NCI-H82 treated with DMSO at 0.1 percent for 48 hours (cell line): Measurements from ENCODE around the gene SLC1A7.

Experiments used
- DNase-seq: peaks from one replicate; lab custom pipeline; 2025; ENCODE audit not compliant: unreplicated experiment; lab: John Stamatoyannopoulos, UW

SLC1A7 gene

DNA sequence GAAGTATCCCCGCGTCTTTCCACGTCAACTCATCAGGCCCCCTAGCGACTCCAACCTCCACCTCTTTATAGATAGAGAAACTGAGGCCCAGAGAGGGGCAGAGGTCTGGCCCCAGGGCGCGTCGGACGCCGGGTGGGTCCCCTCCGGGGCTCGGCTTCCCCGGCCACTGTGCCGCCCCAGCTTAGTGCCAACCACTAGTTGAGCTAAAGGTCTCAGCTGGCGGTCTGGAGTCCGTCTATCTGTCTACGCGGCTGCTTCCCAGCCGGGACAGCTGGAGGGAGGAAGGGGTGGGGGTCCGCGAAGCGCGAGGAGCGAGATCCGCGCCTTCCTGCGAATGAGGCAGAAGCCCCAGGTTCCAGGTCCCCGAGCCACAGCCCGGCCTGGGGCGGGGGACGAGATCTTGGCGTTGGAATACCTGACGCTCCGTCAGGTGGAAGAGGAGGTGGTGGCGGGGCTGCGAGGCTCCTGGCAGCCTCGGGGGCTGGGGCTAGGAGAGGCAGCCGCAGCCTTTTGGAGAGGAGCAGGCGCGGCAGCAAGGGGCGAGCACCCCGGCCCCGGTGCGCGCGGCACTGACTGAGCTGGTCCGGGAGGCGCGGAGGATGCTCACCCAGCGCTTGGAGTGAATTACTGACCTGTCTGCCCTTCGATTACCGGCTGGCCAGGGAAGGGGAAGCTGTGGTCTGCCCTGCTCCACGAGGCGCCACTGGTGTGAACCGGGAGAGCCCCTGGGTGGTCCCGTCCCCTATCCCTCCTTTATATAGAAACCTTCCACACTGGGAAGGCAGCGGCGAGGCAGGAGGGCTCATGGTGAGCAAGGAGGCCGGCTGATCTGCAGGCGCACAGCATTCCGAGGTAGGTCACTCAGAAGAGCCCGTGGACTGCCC is 79.5 kb downstream of the SLC1A7 start:
- no peak for DNase-seq

DNA sequence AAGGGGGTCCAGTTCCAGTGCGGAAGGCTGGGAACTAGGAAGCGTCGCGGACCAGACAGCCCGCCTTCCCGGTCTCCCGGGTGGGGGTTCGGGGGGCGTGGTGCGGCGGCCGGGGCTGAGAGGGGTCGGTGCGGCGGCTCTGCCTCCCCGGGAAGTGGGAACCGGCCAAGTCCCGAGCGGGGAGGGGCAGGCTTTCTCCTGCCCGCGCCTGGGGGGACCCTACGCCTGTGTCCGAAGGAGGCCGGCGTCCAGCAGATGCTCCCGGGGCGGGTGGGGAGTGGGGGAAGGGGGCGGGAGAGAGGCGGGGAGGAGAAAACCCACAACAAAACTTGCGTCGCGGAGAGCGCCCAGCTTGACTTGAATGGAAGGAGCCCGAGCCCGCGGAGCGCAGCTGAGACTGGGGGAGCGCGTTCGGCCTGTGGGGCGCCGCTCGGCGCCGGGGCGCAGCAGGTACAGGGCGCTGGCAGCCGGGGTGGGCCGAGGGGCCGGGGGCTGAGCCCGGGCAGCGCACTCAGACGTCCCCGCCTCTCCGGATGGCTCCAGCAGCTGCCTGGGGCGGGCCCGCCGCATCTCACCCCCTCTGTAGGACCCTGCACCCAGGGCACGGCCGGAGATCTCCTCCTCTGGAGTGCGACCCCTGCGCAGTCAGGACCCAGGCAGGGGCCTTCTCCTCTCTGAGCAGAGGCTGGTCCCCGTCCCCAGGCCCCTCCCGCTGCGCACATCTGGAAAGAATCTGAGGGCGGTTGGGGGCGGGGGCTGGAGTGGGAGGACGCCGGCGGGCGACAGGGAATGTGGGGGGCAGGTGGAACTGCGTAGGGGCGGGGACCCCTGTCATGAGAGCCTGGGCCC is 80.4 kb downstream of the SLC1A7 start, which contains the start of gene PODN:
Gene PODN, plus strand, starts transcription at position 355 of the 849 bp plus-strand sequence. CDS start 7,643 bp downstream, outside the sequence.
- no peak for DNase-seq

DNA sequence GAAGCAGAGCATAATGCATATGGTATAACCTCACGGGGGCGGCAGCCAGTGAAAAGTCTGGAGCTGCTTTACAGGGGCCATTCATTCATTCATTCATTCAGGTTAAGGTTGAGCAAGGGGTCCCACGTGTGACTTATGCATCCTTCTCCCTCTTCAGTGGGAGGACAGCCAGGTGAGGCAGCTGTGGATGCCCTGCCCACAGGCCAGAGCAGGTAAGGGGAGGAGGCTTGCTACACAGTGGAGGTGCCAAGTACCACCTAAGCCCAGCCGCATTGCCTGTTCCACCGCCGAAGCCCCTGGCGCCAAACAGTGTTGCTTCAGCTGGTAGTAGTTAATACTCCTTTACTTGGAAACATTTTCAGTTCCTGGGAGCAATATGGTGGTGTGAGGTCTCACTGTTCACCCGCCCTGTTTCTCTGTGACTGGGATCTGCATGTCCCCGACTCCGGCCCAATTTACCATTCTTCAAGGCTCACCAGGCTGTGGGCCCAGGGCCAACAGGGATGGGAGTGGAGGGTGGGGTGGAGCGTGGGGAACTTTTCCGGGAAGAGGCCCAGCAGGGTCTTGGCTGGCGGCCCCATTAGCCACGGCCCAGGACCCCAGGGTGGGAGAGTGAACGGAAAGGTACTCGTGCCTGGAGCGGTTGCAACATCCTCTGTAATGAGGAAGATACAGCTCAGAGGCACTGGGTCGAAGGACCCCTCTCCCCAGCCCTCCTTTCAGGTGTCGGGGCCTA is 81.1 kb downstream of the SLC1A7 start:
- no peak for DNase-seq

DNA sequence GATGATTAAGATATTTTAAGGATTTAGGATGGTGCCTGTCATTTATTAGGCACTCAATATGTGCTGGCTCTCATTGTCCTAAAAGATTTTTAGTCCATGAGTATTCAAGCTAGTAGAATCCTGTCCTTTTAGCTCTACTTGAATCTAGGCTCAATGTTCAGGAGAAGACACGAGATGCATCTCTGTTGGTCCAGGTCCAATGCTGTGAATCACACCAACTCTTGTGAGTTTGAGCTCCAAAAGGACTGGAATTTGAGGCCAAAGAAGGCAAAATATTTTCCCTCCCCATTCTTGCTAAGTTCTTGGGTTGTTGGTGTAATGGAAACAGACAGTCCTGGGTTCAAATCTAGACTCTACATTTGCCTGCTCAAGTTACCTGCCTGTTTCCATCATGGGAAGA is 81.9 kb downstream of the SLC1A7 start:
- no peak for DNase-seq

DNA sequence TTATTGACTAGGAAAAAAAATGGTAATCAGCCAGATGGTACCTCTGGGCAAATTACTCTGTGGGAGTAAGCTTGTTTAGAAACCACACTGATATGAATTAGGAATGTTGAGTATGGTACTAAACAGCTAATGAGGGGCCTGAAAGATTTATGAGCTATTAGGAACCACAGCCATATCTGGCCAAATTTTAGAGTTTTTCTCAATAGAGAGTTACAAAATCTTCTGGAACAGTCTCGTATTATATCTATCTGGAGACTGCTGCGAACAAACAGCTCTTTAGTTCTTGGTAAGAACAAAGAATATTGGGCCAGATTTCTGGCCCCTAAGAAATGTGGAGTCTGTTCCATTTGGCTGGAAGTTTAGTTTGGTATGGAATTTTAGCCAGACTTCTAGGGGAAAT is 85.3 kb downstream of the SLC1A7 start:
- peak; percentile 32 for DNase-seq

DNA sequence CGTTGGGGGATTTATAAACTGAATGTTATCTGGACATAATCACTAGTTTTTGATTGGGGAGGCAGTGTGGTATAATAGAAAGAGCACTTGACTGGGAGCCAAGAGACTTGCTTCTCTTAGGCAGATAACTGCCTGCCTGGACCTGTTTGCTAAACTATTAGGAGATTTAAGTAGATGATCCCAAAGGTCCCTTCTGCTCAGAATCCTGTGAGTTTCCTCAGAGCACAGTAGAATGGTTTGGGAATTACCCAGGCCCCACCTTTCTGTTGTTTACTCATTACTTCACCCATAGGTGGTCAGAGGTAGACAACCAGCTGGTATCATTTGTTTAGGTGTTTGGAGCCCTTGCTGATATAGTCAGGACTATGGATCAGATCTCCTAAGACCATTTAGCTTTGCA is 90.8 kb downstream of the SLC1A7 start:
- DNase-seq, result peak; percentile 73

DNA sequence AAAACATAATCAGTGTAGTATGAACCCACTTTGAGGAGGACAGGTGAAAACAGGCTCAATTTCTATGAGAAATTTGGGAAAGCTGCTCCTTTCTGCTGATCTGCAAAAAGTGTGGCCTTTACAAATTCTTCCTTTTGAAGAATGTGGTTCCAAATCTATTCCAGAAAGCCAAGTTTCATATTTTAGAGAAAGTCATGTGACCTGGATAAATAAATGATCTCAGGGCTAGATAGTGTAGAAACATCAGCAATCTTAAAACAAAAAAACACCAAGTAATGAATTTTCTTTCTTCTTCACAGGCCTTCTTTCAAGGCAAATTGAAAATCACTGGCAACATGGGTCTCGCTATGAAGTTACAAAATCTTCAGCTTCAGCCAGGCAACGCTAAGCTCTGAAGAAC is 92.1 kb downstream of the SLC1A7 start:
- DNase-seq, result no peak

DNA sequence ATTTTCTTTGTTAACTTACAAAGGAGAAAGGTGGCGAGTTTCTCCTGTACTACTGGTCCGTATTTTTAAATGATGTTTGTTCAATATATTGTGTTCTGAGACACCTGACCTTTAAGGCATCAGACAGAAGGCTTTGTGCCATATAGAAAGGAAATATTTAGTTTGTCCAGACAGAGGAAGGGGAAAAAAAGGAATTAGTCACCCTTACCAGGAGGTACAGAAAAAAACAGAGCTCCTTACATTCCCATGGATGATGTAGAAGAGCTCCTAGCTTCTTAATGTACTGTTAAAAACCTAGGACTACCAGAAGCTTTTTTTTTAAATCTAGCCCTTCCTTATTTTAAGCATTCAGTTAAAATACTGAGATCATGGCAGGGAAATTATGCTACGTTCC is 92.9 kb downstream of the SLC1A7 start:
- no peak for DNase-seq

DNA sequence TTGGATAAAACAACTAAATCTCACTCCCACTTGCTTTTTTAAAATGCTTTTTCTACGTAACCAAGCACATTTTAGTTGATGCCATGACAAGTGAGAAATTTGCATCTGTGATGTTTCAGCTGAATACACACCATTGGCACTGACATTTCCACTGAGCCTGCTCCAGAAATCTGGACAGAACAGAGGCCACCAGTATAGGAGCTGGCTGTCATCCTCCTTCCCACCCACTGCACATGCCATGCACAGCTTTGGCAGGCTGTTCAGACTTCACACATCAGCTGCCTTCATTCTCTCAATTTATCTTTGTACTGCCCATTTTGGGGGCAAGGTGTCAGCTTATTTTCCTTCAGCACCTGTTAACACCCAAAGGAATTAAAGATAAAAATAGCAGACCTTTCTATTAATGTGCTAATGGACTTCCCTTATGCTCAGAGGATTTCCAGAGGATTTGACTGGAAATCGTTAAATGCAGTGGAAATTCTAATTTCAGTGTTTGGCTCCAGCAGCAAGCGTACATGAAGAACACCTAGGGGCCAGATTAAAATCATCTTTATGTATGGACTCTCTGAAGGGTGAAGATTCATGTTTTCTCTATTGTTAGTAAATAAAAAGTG is 93.4 kb downstream of the SLC1A7 start:
- DNase-seq, result peak; percentile 28

DNA sequence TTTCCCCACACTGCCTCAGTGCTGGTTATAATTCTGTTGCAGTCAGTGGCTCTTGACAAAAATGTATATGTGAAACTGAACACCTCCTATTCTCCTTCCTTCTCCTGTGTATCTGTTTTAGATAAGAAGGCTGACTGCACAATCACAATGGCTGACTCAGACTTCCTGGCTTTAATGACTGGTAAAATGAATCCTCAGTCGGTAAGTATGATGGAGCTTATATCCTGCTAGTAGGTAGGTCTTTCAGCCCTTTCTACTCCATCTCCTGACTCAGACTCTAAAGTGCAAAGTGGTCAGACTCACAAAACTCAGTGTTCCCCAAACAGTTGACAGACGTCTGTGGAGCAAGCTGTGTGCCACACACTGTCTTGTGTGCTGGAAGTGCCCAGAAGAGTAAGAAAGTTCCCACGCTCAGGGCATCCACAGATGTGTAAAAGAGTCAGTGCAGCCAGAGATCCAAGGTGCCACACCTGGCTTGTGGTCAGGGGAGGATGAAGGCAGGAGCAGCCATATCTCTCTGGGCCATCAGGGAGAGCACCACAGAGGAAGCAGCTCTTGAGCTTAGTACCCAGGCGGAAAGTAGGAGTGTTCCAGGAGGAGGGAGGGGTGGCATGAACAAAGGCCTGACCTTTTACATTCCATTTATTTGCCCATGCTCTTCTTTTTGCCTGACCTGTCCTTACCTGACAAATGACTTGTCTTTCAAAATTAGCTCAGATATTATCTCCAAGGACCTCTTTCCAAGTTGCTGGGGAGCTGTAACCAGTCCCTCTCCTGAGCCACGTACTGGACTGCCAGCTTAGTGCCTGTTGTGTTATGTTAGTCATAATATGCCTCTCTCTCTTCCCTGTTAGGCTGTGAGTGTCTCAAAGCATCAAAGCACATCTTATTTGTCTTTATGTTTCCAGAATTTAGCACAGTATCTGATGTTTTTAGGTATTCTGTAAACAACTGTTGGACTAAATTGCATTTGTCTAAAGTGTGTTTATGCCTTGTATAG is 94.4 kb downstream of the SLC1A7 start:
- no peak for DNase-seq

DNA sequence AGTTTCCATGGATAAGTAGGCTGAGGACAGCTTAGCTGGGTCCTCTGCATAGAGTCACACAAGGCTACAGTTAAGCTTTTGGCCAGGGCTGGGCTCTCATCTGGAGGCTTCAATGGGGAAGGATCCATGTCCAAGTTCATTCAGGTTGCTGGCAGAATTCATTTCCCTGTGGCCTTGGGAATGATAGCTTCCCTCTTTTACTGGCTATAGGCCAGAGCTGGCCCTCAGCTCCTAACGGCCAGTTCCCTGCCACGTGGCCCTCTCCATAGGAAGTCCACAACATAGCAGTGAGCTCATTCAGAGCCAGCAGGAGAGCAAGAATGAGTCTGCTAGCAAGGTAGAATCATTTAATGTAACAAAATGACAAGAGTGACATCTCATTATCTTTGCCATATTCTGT is 95.5 kb downstream of the SLC1A7 start:
- DNase-seq, result no peak

DNA sequence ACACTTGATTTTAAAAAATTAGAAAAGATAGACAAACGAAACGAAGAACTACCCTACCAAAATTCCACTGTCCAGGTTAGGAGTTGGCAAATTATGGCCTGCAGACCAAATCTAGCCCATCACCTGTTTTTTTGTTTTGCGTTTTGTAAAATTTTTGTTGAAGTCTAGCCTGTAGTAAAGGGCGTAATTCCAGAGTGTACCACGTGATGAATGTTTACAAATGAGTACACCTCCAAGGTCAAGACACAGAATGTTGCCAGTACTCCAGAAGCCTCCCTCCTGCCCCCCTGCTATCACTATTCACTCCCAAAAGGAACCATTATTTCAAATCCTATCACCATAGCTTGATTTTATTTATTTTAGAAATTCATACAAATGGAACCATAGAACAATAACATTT is 97.5 kb downstream of the SLC1A7 start:
- no peak for DNase-seq

DNA sequence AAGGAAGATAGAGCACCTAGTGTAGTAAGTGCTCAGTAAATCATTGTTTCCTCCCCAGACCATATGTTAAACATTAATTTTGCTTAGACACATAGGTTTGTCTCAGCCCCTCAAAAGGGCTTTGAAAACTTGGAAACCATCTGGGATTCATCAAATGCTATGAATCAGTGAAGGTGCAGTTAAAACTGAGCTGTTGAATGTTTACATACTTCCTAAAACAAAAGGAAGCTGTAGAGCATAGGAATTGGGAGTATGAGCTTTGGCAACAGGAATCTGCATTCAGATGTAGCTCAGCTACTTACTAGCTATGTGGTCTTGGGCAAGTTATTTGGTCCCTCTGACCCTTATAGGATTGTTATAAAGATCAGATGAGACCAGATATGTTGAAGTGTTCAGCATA is 99.2 kb downstream of the SLC1A7 start:
- DNase-seq, result no peak

DNA sequence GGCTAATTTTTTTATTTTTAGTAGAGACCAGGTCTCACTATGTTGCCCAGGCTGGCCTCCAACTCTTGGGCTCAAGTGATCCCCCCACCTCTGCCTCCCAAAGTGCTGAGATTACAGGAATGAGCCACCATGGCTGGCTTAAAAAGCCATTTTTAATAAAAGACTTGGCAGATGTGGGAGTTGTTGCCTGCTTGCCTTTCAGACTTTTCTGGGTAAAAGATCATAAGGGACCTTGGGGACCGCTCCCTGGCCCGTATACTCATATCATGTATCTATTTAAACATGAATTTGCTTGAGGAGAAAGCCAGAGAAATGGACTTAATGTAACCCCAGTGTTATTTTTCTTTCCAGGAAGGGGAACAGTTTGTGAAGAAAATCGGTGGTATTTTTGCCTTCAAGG is 103.9 kb downstream of the SLC1A7 start:
- no peak for DNase-seq
